GM12878 (cell line): ENCODE data around the gene ARHGAP15.

ENCODE experiments used
- EP300 ChIP-seq, 2 experiments: fragments of 150-350 bp in 1 of 2; IDR thresholded peaks; 2 replicates each; pipeline ENCODE4 v1.6.1; 2011 to 2012; ENCODE audit warnings: low read depth in 2 of 2, low read length in 2 of 2, borderline replicate concordance in 1 of 2, improper control_type of control experiment in 1 of 2, inconsistent platforms in 1 of 2; ENCODE audit not compliant: control insufficient read depth in 1 of 2
- ESRRA ChIP-seq: IDR thresholded peaks from 2 replicates; pipeline ENCODE4 v1.6.1; 2012; ENCODE audit warnings: mild to moderate bottlenecking, low read length, improper control_type of control experiment
- MXI1 ChIP-seq: fragments of 150-350 bp; IDR thresholded peaks from 2 replicates; pipeline ENCODE4 v1.6.1; 2011; ENCODE audit warnings: low read depth, mild to moderate bottlenecking, inconsistent platforms, low read length, improper control_type of control experiment
- RAD21 ChIP-seq: IDR thresholded peaks from 2 replicates; pipeline ENCODE4 v1.6.1; 2011; ENCODE audit warnings: mild to moderate bottlenecking, low read depth, low read length, moderate library complexity; ENCODE audit not compliant: insufficient read depth
- TAF1 ChIP-seq: IDR thresholded peaks from 2 replicates; pipeline ENCODE4 v1.6.1; 2011; ENCODE audit warnings: mild to moderate bottlenecking, low read depth, low read length, borderline replicate concordance
- ZBTB4 ChIP-seq: fragments of 450-650 bp; formaldehyde crosslinking; IDR thresholded peaks from 2 replicates; pipeline ENCODE4 v1.4.0; 2022; ENCODE audit warnings: mild to moderate bottlenecking, moderate library complexity
- TF ChIP-seq, protein P1 (sequence below), 3 experiments: IDR thresholded peaks in 2 of 3; conservative IDR thresholded peaks in 1 of 3; 2 replicates each; pipeline ENCODE4 v1.5.1; 2011; ENCODE audit warnings: low read depth in 3 of 3, low read length in 3 of 3, mild to moderate bottlenecking in 3 of 3, control low read depth in 2 of 3, moderate library complexity in 2 of 3, inconsistent platforms in 1 of 3, mixed read lengths in 1 of 3; ENCODE audit not compliant: control insufficient read depth in 2 of 3, insufficient read depth in 1 of 3; ENCODE audit errors: extremely low read depth in 1 of 3

GRCh38 chr2:143152637-143153036, 23.4 kb downstream of the ARHGAP15 start:
- TF ChIP-seq ESRRA (no peak), TAF1 (no peak), ZBTB4 (no peak), RAD21 (no peak), MXI1 (no peak), EP300 (IDR thresholded peaks at IDR 0.05; ENCODE audit: borderline replicate concordance in 1 of 2, control insufficient read depth in 1 of 2, low read depth in 2 of 2, low read length in 2 of 2) (no peak)
- TF ChIP-seq, protein P1, sequence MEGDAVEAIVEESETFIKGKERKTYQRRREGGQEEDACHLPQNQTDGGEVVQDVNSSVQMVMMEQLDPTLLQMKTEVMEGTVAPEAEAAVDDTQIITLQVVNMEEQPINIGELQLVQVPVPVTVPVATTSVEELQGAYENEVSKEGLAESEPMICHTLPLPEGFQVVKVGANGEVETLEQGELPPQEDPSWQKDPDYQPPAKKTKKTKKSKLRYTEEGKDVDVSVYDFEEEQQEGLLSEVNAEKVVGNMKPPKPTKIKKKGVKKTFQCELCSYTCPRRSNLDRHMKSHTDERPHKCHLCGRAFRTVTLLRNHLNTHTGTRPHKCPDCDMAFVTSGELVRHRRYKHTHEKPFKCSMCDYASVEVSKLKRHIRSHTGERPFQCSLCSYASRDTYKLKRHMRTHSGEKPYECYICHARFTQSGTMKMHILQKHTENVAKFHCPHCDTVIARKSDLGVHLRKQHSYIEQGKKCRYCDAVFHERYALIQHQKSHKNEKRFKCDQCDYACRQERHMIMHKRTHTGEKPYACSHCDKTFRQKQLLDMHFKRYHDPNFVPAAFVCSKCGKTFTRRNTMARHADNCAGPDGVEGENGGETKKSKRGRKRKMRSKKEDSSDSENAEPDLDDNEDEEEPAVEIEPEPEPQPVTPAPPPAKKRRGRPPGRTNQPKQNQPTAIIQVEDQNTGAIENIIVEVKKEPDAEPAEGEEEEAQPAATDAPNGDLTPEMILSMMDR (IDR thresholded peaks at IDR 0.05 in 2 of 3, conservative IDR thresholded peaks at IDR 0.05 in 1 of 3; ENCODE audit: control insufficient read depth in 2 of 3, extremely low read depth in 1 of 3, insufficient read depth in 1 of 3, low read depth in 3 of 3, low read length in 3 of 3), result 0 out of 6 replicates have a peak, but pooled peaks of 1 of the 3 experiments have one; percentile 5
